HepG2 (cell line): ENCODE results near the gene DHX36. TPM values are rescaled to one million over a fixed set of nuclear protein-coding genes. Genes with fewer than 3 reads are reported as not detected.

ENCODE experiments used
- ATAD3A ChIP-seq: sonication (generic); formaldehyde crosslinking; IDR thresholded peaks from 2 replicates; pipeline ENCODE4 v1.4.0; 2020; ENCODE audit warnings: missing genetic modification reagents
- ATF2 ChIP-seq: sonication (generic); formaldehyde crosslinking; IDR thresholded peaks from 2 replicates; pipeline ENCODE4 v1.4.0; 2020; ENCODE audit warnings: missing genetic modification reagents
- FOXO1 ChIP-seq: sonication (generic); formaldehyde crosslinking; IDR thresholded peaks from 2 replicates; pipeline ENCODE4 v1.4.0; 2020; ENCODE audit warnings: missing genetic modification reagents
- FOXP4 ChIP-seq: sonication (generic); formaldehyde crosslinking; IDR thresholded peaks from 2 replicates; pipeline ENCODE4 v1.4.0; 2020; ENCODE audit warnings: missing genetic modification reagents
- HMGXB4 ChIP-seq, 2 experiments: sonication (generic) in 1 of 2; formaldehyde crosslinking in 1 of 2; IDR thresholded peaks; 2 replicates each; pipeline versions ENCODE4 v1.4.0 to v1.6.1; 2018 to 2020; ENCODE audit warnings: missing genetic modification reagents in 2 of 2, borderline replicate concordance in 1 of 2, low read depth in 1 of 2, mild to moderate bottlenecking in 1 of 2, missing biosample characterization in 1 of 2
- JUNB ChIP-seq: sonication (generic); formaldehyde crosslinking; IDR thresholded peaks from 2 replicates; pipeline ENCODE4 v1.8.0; 2022; ENCODE audit warnings: missing genetic modification reagents, mild to moderate bottlenecking, borderline replicate concordance
- MATR3 ChIP-seq: sonication (generic); formaldehyde crosslinking; IDR thresholded peaks from 2 replicates; pipeline ENCODE4 v1.4.0; 2020; ENCODE audit warnings: missing genetic modification reagents
- NFKB2 ChIP-seq: sonication (generic); formaldehyde crosslinking; IDR thresholded peaks from 2 replicates; pipeline ENCODE4 v1.4.0; 2020; ENCODE audit warnings: missing genetic modification reagents, borderline replicate concordance
- RBAK ChIP-seq: sonication (generic); formaldehyde crosslinking; IDR thresholded peaks from 2 replicates; pipeline ENCODE4 v1.5.1; 2020; ENCODE audit warnings: mild to moderate bottlenecking, missing genetic modification reagents
- SIN3B ChIP-seq: fragments of 150-350 bp; IDR thresholded peaks from 2 replicates; pipeline ENCODE4 v1.6.1; 2014; ENCODE audit warnings: low read length
- ZKSCAN8 ChIP-seq: IDR thresholded peaks from 2 replicates; pipeline ENCODE4 v1.6.1; 2016; ENCODE audit warnings: borderline replicate concordance, missing genetic modification reagents, missing compliant biosample characterization
- ZNF546 ChIP-seq: sonication (generic); formaldehyde crosslinking; conservative IDR thresholded peaks from 2 replicates; pipeline ENCODE4 v1.8.1; 2023; ENCODE audit warnings: mild to moderate bottlenecking, missing genetic modification reagents
- ZNF746 ChIP-seq: sonication (generic); formaldehyde crosslinking; IDR thresholded peaks from 2 replicates; pipeline ENCODE4 v1.8.0; 2022; ENCODE audit warnings: mild to moderate bottlenecking, missing genetic modification reagents
- polyA plus RNA-seq, 8 experiments: library from polyadenylated mRNA; depleted of rRNA in 3 of 8; stranded (reverse) in 7 of 8; unstranded in 1 of 8; fragments of >200 nt; fragmentation: Illumina TruSeq in 4 of 8; extraction: Trizol in 4 of 8; gene quantifications; 2 replicates each; pipeline versions ENCODE4 v1.2.1 to v1.2.3, GENCODE V29; 2011 to 2016; ENCODE audit warnings: low read depth in 4 of 8, missing spikeins in 1 of 8, mixed read lengths in 1 of 8; ENCODE audit not compliant: insufficient read depth in 1 of 8
- total RNA-seq, 5 experiments: library from RNA; depleted of rRNA; stranded (reverse); fragments of >200 nt; fragmentation: Illumina TruSeq; extraction: Trizol; gene quantifications; 2 replicates each; pipeline ENCODE4 v1.2.3, GENCODE V29; 2016; ENCODE audit warnings: low read depth in 1 of 5
- TF ChIP-seq, protein P1 (sequence below): sonication (generic); formaldehyde crosslinking; IDR thresholded peaks from 2 replicates; pipeline ENCODE4 v1.4.0; 2020; ENCODE audit warnings: missing genetic modification reagents, borderline replicate concordance
- TF ChIP-seq, protein P2 (sequence below): sonication (generic); formaldehyde crosslinking; IDR thresholded peaks from 2 replicates; pipeline ENCODE4 v1.5.1; 2020; ENCODE audit warnings: mild to moderate bottlenecking, moderate library complexity, missing genetic modification reagents
- TF ChIP-seq, protein P3 (sequence below): sonication (generic); formaldehyde crosslinking; IDR thresholded peaks from 2 replicates; pipeline ENCODE4 v1.5.0; 2020; ENCODE audit warnings: missing genetic modification reagents

DHX36 gene
- total and polyA plus RNA-seq, 2 of the 13 experiments (the other 11 are each of a cell fraction or from before 2014, with no cell fraction given): 30.3 to 44.2 TPM

GRCh38 chr3:154323891-154324738 lies at the start of gene DHX36 (continued):
- TF ChIP-seq, protein P1, sequence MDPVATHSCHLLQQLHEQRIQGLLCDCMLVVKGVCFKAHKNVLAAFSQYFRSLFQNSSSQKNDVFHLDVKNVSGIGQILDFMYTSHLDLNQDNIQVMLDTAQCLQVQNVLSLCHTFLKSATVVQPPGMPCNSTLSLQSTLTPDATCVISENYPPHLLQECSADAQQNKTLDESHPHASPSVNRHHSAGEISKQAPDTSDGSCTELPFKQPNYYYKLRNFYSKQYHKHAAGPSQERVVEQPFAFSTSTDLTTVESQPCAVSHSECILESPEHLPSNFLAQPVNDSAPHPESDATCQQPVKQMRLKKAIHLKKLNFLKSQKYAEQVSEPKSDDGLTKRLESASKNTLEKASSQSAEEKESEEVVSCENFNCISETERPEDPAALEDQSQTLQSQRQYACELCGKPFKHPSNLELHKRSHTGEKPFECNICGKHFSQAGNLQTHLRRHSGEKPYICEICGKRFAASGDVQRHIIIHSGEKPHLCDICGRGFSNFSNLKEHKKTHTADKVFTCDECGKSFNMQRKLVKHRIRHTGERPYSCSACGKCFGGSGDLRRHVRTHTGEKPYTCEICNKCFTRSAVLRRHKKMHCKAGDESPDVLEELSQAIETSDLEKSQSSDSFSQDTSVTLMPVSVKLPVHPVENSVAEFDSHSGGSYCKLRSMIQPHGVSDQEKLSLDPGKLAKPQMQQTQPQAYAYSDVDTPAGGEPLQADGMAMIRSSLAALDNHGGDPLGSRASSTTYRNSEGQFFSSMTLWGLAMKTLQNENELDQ (CRISPR knock-in tag): no peak
- TF ChIP-seq FOXO1 (CRISPR knock-in tag) (no peak; the same call in 1 of the 2 replicates), ZKSCAN8 (0 out of 2 replicates have a peak, but pooled peaks have one; percentile 15), SIN3B (no peak), ATAD3A (no peak), JUNB (no peak), ATF2 (CRISPR knock-in tag) (peak; percentile 85; the same call in 1 of the 2 replicates), NFKB2 (0 out of 2 replicates have a peak, but pooled peaks have one; percentile 48), HMGXB4 (CRISPR knock-in tag; IDR thresholded peaks at IDR 0.05; ENCODE audit: borderline replicate concordance in 1 of 2, low read depth in 1 of 2) (peak; percentile 48 to 68; a peak in 2 of 4 replicates), ZNF546 (CRISPR knock-in tag) (0 out of 2 replicates have a peak, but pooled peaks have one; percentile 44), FOXP4 (CRISPR knock-in tag) (no peak), MATR3 (CRISPR knock-in tag) (no peak), RBAK (no peak), ZNF746 (CRISPR knock-in tag) (0 out of 2 replicates have a peak, but pooled peaks have one; percentile 36)
- TF ChIP-seq, protein P2, sequence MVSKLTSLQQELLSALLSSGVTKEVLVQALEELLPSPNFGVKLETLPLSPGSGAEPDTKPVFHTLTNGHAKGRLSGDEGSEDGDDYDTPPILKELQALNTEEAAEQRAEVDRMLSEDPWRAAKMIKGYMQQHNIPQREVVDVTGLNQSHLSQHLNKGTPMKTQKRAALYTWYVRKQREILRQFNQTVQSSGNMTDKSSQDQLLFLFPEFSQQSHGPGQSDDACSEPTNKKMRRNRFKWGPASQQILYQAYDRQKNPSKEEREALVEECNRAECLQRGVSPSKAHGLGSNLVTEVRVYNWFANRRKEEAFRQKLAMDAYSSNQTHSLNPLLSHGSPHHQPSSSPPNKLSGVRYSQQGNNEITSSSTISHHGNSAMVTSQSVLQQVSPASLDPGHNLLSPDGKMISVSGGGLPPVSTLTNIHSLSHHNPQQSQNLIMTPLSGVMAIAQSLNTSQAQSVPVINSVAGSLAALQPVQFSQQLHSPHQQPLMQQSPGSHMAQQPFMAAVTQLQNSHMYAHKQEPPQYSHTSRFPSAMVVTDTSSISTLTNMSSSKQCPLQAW (CRISPR knock-in tag): peak; percentile 68; the same call in 1 of the 2 replicates
- TF ChIP-seq, protein P3, sequence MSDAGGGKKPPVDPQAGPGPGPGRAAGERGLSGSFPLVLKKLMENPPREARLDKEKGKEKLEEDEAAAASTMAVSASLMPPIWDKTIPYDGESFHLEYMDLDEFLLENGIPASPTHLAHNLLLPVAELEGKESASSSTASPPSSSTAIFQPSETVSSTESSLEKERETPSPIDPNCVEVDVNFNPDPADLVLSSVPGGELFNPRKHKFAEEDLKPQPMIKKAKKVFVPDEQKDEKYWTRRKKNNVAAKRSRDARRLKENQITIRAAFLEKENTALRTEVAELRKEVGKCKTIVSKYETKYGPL: no peak
